Keratinocyte (primary cell): ENCODE data around the gene CLK4. TPM values are rescaled to one million over a fixed set of nuclear protein-coding genes. Genes with fewer than 3 reads are reported as not detected.

Source experiments
- DNase-seq: peaks from one replicate; pipeline ENCODE4 v3.0.0-alpha.2; 2011; ENCODE audit warnings: low read depth, missing footprints, low spot score
- FAIRE-seq: peaks from 2 replicates; lab custom pipeline; 2011; peaks lifted over from hg19 to GRCh38; lab: Jason Lieb, UNC
- H2AFZ ChIP-seq: 2 replicates; pipeline ENCODE4 v1.6.0; 2012; ENCODE audit warnings: low read length, control low read depth, inconsistent platforms; ENCODE audit not compliant: control insufficient read depth
- H3K27ac ChIP-seq: 2 replicates; pipeline ENCODE4 v1.5.1; 2011; ENCODE audit warnings: low read length; ENCODE audit not compliant: control insufficient read depth, insufficient read depth
- H3K27me3 ChIP-seq: 3 replicates; pipeline ENCODE4 v1.6.0; 2011; ENCODE audit warnings: low read length; ENCODE audit not compliant: control insufficient read depth, insufficient read depth; ENCODE audit errors: extremely low read depth
- H3K36me3 ChIP-seq, 2 experiments: 2 replicates in 1 of 2; 3 replicates in 1 of 2; pipeline ENCODE4 v1.5.1; 2011; ENCODE audit warnings: low read length in 2 of 2, mild to moderate bottlenecking in 1 of 2; ENCODE audit not compliant: control insufficient read depth in 2 of 2, insufficient read depth in 2 of 2; ENCODE audit errors: extremely low read depth in 1 of 2
- H3K4me1 ChIP-seq: 3 replicates; pipeline ENCODE4 v1.5.1; 2011; ENCODE audit warnings: low read length; ENCODE audit not compliant: control insufficient read depth, insufficient read depth; ENCODE audit errors: extremely low read depth
- H3K4me2 ChIP-seq: 3 replicates; pipeline ENCODE4 v1.6.0; 2011; ENCODE audit warnings: low read depth, low read length; ENCODE audit not compliant: control insufficient read depth, insufficient read depth; ENCODE audit errors: extremely low read depth
- H3K4me3 ChIP-seq, 3 experiments: fragments of 200-600 bp in 1 of 3; sonication (generic) in 1 of 3; 2 replicates in 2 of 3; 3 replicates in 1 of 3; pipeline ENCODE4 v1.5.1; 2011 to 2016; ENCODE audit warnings: low read length in 3 of 3, mild to moderate bottlenecking in 3 of 3, control low read depth in 2 of 3, inconsistent platforms in 1 of 3, low read depth in 1 of 3, mixed read lengths in 1 of 3, mixed run types in 1 of 3, moderate library complexity in 1 of 3; ENCODE audit not compliant: control insufficient read depth in 2 of 3, insufficient read depth in 2 of 3; ENCODE audit errors: extremely low read depth in 1 of 3
- H3K79me2 ChIP-seq: 2 replicates; pipeline ENCODE4 v1.6.0; 2012; ENCODE audit warnings: low read length; ENCODE audit not compliant: control insufficient read depth, insufficient read depth
- H3K9ac ChIP-seq: 3 replicates; pipeline ENCODE4 v1.6.0; 2011; ENCODE audit warnings: low read length; ENCODE audit not compliant: control insufficient read depth, insufficient read depth; ENCODE audit errors: extremely low read depth
- H3K9me1 ChIP-seq: 3 replicates; pipeline ENCODE4 v1.6.0; 2011; ENCODE audit warnings: low read length; ENCODE audit not compliant: control insufficient read depth, insufficient read depth; ENCODE audit errors: extremely low read depth
- H3K9me3 ChIP-seq: 2 replicates; pipeline ENCODE4 v1.5.1; 2012; ENCODE audit warnings: low read depth, low read length; ENCODE audit not compliant: control insufficient read depth
- H4K20me1 ChIP-seq: 3 replicates; pipeline ENCODE4 v1.6.0; 2011; ENCODE audit warnings: low read length; ENCODE audit not compliant: control insufficient read depth, insufficient read depth; ENCODE audit errors: extremely low read depth
- CTCF ChIP-seq, 3 experiments: IDR thresholded peaks in 1 of 3; conservative IDR thresholded peaks in 1 of 3; optimal IDR thresholded peaks in 1 of 3; 2 replicates in 2 of 3; 3 replicates in 1 of 3; pipeline versions ENCODE3 to v1.5.1; 2011; ENCODE audit warnings: low read length in 3 of 3, mild to moderate bottlenecking in 3 of 3, moderate library complexity in 2 of 3, control low read depth in 1 of 3, inconsistent platforms in 1 of 3; ENCODE audit not compliant: insufficient read depth in 2 of 3; ENCODE audit errors: extremely low read depth in 1 of 3
- EZH2 ChIP-seq: IDR thresholded peaks from one replicate; pipeline ENCODE4 v1.6.1; 2012; ENCODE audit warnings: inconsistent platforms, mild to moderate bottlenecking, low read length, moderate library complexity
- dilution Hi-C: fragments of 300-500 bp; cut with MboI; formaldehyde crosslinking; loops from one replicate; pipeline ENCODE4 v1.7.0; 2020; ENCODE audit warnings: low sequenced_read_pairs; ENCODE audit not compliant: extremely low pct_ligation_motif_present
- polyA plus RNA-seq, 5 experiments: library from polyadenylated mRNA; depleted of rRNA in 3 of 5; stranded (reverse) in 3 of 5; stranded (forward) in 1 of 5; unstranded in 1 of 5; fragments of >200 nt; gene quantifications; 1 replicate in 1 of 5; 2 replicates in 3 of 5; 3 replicates in 1 of 5; pipeline versions ENCODE4 v1.2.1 to v1.2.3, GENCODE V29; 2011 to 2012; ENCODE audit warnings: missing spikeins in 2 of 5, low read depth in 1 of 5, low replicate concordance in 1 of 5

Gene CLK4
- polyA plus RNA-seq, 1 donor (not counting 4 experiments of a cell fraction or from before 2014, with no cell fraction given) = 17.3 TPM

GRCh38 chr5:178670351-178670885, 43.6 kb upstream of the CLK4 start:
- dilution Hi-C loops = no loop called here
- TF ChIP-seq EZH2 = no peak
- no peak for TF ChIP-seq CTCF (optimal IDR thresholded peaks at IDR 0.05 in 1 of 3, IDR thresholded peaks at IDR 0.05 in 1 of 3, conservative IDR thresholded peaks at IDR 0.05 in 1 of 3; ENCODE audit: extremely low read depth in 1 of 3, insufficient read depth in 2 of 3, low read length in 3 of 3)
- FAIRE-seq = no peak

GRCh38 chr5:178668579-178668978, 41.7 kb upstream of the CLK4 start:
- H3K9me1 ChIP-seq = no peaks in the 10 kb centered on the region
- TF ChIP-seq EZH2 (no peak), CTCF (optimal IDR thresholded peaks at IDR 0.05 in 1 of 3, IDR thresholded peaks at IDR 0.05 in 1 of 3, conservative IDR thresholded peaks at IDR 0.05 in 1 of 3; ENCODE audit: extremely low read depth in 1 of 3, insufficient read depth in 2 of 3, low read length in 3 of 3) (no peak)
- H3K4me1 ChIP-seq = no peaks in the 10 kb centered on the region
- no peak overlapping the region for H3K9ac ChIP-seq
- H3K4me3 ChIP-seq = no peak overlapping the region
- H3K79me2 ChIP-seq = no peaks in the 10 kb centered on the region
- no peaks in the 10 kb centered on the region for H3K9me3 ChIP-seq
- DNase-seq = no peak
- H4K20me1 ChIP-seq = no peaks in the 10 kb centered on the region
- dilution Hi-C loops = no loop called here
- no peak overlapping the region for H3K4me2 ChIP-seq
- no peak for FAIRE-seq
- no peak overlapping the region for H3K27ac ChIP-seq
- no peaks in the 10 kb centered on the region for H3K27me3 ChIP-seq
- H2AFZ ChIP-seq = no peak overlapping the region
- no peaks in the 10 kb centered on the region for H3K36me3 ChIP-seq

More at GRCh38 chr5:178670351-178670885, 43.6 kb upstream of the CLK4 start:
- no peaks in the 10 kb centered on the region for H3K36me3 ChIP-seq
- H3K4me1 ChIP-seq = no peaks in the 10 kb centered on the region
- no peak overlapping the region for H3K9ac ChIP-seq
- H3K9me3 ChIP-seq = no peaks in the 10 kb centered on the region
- no peaks in the 10 kb centered on the region for H4K20me1 ChIP-seq
- H3K27ac ChIP-seq = no peak overlapping the region
- no peak overlapping the region for H2AFZ ChIP-seq
- no peak overlapping the region for H3K4me2 ChIP-seq
- DNase-seq = no peak
- H3K79me2 ChIP-seq = no peaks in the 10 kb centered on the region
- H3K9me1 ChIP-seq = no peaks in the 10 kb centered on the region
- no peak overlapping the region for H3K4me3 ChIP-seq
- H3K27me3 ChIP-seq = no peaks in the 10 kb centered on the region
